SK-MEL-5 (cell line): ENCODE results near the gene PNMA1. TPM values are rescaled to one million over a fixed set of nuclear protein-coding genes. Genes with fewer than 3 reads are reported as not detected.

Experiments
- DNase-seq: peaks from one replicate; pipeline ENCODE4 v3.0.0-alpha.2; 2016; ENCODE audit warnings: low read depth, low spot score
- in situ Hi-C: cut with HindIII; loops from 2 replicates; pipeline ENCODE4 v1.10.0; 2016; ENCODE audit warnings: low sequenced_read_pairs, high pct_unique_total_duplicates, low pct_unique_long_range_greater_than_20kb
- total RNA-seq: library from RNA; depleted of rRNA; stranded (reverse); fragments of >200 nt; shearing (Covaris generic); gene quantifications from 2 replicates; pipeline ENCODE4 v1.2.3, GENCODE V29; 2014

PNMA1 gene
- total RNA-seq, 1 experiment from 2014 or later = 5.3 TPM

DNA sequence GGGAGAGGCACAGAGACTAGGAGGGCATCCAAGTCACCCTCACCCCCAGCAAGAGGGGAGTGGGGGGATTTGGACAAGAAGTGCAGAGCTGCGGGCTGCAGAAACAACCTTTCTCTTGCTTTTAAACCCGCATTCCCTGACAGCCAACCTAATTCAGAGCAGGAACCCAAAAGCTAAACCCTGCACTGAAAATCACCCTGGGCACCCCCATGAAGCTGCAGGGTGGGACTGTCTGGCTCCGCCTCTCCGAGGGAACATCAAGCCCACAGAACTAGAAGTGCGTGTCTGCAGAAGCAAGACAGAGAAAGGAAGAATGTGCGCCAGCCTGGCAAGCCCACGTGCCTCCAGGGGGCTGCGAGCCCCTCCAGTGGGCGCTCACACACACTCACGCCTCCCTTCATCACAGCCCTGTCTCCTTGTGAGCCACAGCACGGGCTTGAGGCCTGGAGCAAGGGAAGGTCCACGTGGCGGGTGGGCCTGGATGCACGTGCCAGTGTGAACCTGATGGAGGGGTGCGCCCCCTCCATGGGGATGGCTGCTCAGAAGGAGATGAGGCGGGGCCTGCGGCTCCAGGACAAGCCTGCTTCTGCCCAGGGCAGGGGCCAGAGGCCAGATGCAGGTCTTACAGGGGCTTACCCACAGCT, 27.8 kb upstream of the PNMA1 start:
- no peak for DNase-seq
- in situ Hi-C loops = no loop called here

DNA sequence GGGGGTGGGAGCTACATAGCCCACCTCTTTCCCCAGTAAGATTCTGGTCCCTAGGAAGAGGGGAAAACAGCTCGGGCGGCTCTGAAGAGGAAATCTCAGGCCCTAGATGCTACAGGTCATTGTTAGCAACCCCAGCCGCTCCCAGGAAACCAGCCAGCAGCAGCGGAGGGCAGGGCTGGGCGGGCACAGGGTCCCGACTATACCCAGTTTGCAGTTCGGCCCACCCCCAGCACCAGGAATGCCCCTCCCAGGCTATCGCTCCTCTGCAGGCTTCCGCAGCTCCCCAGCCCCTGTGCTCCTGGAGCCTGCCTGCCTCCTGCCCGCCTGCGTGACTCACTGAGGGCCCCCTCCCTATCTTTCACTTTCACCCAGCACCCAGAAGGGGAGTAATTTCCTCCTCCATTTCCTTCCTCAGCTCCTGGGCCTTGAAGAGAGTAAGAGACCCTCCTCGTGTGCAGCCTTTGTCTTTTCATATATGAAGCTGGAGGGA, 27.2 kb upstream of the PNMA1 start:
- DNase-seq = no peak
- in situ Hi-C loops = no loop called here

DNA sequence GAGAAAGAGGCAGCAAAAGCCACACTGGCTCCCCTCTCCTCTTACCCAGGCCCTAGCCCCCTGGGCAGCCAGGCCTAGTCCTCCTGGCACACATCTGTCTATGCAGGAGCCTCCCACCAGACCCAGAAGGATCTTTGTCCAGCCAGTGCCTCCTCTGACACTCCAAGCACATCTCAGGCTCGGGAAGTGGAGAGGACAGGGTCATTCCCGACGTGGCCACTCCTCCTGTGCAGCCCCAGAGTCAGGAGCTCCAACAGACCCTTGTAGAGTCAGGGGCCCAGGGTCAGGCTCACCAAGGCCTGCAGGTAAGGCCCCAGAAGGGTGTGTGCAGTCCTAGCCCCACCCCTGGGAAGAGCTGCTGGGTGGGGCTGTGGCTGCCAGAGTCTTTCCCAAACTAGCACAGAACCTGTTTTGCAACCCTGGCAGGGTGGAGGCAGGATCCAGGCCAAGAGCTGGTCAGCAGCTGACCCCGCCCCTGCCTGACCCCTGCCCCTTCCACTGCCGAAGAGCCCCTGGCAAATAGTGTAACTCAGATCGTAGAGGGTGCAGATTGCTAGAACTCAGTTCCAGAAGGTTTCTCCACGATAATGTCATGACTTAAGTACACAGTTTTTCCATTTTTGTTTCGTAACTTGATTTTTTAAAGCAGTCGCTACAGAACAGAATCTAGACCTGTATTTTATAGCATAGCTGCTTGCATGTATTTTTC, 26.6 kb upstream of the PNMA1 start:
- in situ Hi-C loops = no loop called here
- DNase-seq = no peak

DNA sequence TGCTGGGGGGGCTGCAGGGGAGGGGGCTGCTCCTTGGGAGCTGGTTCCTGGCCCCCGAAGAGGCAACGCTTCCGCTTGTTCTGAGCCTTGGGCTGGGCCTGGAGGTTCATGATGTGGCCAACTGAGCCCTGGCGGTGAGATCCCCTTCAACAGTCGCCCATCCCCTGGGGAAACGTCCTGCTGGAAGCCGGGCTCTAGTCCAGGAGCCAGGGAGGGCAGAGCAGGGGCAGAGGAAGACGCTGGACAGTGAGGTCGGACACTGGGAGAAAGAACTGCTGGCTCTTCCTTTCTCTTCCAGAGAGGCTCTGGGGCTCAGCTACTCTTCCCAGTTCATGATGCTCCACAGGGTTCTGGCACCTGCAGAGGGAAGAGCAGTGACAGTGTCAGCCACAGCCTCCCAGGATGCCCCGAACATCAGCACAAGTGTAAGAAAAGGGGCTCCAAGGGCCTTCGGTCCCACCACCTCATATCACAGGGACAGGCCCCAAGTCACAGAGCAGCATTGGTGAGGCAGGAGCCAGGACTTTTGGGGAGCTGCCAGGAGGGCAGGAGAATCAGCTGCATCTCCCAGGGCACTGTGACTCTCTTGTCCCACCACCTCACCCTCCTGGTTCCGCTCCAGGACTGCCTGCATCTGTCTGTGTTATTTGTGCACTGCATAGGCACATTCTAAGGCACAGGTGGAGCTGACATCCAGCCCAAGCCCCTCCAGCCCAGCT, 25.9 kb upstream of the PNMA1 start:
- DNase-seq = no peak
- in situ Hi-C loops = no loop called here

DNA sequence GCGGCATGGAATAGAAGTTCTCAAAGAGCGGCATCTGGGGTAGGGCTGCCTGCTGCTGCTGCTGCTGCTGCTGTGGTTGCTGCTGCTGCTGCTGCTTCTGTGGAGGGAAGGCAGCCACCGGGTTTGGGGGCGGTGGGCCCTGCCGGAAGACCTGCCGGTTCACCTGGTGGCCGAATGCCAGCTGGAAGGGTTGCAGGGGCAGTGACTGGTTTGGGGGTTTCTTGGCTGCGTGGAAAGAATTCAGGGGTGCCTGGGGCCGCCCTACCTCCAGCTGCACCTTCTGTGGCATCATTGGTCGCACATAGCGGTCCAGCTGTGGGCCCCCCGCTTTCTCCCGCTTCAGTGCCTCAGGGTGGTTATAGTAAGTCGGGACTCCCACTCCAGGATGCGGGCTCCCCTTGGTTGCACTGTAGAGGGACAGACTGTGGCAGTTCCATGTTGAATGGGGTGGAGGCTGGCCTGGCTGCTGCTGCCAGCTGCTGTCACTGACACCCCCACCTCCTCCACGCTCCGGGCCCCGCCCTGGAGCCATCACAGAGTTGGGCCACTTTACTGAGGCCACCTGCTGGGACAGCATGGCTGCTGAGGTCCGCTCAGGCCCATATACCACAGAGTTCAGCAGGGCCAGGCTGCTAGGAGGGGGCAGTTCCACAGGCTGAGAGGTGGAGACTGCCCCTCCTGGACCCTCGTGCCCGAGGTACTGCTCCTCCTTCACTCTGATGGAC, 25.2 kb upstream of the PNMA1 start:
- no peak for DNase-seq
- in situ Hi-C loops = no loop called here

DNA sequence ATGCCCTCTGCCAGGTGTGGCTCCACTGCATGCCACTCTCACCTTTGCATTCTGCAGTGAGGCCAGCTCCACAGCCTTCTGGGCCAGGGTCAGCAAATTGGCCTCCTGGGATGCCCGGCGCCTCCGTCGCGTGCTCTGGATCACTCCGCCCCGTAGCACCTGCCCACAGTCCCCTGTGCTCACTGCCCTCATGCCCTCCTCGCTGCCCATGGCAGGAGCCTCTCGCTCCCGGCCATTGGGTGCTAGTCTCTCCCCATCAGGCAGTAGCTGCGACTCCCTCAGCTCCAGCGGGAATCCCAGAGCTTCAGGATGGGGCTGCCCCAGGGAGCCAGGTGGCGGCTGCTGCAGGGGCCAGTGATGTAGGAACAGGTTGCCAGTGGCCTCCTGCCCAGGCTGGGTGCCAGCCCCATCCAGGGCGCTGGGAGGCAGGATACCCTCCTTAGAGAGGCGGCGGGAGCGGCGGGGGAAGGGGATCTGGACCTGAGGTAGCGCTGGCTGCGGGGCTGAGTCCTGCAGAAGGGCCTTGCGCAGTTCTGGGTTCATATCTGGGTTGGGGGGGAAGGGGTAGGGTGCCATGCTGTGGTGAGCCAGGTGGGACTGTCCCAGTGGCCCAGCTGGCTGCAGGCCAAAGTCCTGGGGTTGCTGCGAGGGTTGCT, 24.5 kb upstream of the PNMA1 start:
- in situ Hi-C loops = no loop called here

DNA sequence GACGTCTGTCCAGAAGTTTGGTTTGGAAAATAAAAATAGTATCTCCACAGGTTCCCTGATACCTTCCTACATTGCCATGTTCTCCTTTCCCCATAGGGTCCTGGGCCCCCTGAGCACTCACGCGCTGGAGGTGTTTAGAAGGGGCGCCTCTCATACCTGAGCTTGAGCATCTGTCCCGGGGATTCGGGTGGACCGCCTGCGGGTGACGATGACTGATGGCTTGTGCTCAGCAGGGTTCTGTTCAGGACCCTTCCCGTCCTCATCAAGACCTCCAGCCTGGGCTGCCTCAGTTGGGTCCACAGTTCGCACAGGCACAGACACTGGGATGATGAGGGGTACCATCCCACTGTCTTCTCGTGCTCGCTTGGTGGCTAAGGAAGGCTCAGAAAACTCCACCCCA, 22.7 kb upstream of the PNMA1 start:
- in situ Hi-C loops = no loop called here

More for the DNA sequence above, 24.5 kb upstream of the PNMA1 start:
- no peak for DNase-seq

DNA sequence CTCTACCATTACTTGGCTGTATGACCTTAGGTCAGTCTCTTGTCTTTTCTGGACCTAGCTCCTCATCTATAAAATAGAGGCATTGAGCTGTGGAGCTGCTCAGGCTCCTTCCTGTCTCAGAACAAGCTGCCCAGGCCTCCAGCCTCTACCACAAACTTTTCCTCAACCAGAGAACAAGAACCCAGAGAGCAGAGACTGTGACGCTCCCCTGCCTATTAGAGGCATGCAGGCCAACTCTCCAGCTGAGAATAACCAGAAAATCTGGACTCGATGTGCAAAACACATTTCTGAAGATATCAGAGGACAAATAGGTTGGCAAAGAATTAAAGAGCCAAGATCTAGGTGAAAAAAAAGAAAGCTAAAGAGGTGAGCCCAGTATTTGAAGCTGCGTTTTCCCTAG, 17.8 kb upstream of the PNMA1 start:
- in situ Hi-C loops = no loop called here
- no peak for DNase-seq

More for the DNA sequence above, 22.7 kb upstream of the PNMA1 start:
- DNase-seq = no peak

DNA sequence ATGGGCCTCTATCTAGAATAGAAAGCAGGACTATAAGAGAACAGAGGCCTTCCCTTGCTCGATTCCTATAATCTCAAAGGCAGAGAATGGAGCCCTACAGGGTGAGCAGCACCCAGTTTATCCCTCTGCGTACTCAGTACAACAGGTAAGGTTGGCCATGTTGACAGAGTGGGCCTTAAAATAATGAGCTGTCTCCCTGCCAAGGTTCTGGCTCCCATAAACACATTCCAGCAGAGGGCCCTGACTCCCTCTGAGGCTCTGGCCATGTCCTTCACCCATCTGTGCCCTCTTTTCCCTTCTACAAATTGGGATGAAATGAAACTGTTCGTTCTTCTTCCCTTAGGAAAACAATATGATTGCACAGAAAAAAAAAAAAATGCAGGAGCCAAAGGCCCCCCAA, 16.9 kb upstream of the PNMA1 start:
- in situ Hi-C loops = no loop called here
- DNase-seq = no peak

DNA sequence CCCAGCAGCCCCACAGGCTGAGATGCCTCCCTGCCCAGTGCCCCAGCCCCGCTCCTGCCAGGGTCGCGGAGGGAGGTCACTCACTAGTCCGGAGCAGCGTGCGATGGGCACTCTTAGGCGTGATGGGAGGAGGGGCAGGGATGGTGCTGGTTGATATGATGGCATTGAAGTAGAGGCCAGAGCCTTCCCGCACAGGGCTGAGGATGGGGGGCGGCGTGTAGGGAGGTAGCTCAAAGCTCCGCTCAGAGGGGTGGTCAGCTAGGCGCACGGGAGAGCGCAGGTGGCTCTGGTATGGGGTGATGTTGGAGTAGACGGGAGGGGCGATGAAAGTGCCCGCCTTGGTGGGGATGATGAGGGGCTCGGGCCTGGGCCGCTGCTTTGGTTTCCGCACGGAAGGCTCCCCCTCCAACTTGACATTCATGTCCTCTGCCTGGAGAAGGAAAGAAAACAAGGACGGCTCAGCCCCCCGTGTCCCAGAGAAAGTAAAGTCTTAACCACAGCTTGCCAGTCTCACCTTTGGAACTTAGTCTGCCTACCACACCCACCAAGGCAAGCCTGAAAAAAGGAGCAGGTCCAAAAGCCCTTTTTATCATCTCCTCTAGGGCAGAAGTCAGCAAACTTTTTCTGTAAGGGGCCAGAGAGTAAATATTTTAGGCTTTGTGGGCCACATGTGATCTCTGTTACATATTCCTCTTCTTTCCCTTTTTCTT, 15.5 kb upstream of the PNMA1 start:
- in situ Hi-C loops = no loop called here

DNA sequence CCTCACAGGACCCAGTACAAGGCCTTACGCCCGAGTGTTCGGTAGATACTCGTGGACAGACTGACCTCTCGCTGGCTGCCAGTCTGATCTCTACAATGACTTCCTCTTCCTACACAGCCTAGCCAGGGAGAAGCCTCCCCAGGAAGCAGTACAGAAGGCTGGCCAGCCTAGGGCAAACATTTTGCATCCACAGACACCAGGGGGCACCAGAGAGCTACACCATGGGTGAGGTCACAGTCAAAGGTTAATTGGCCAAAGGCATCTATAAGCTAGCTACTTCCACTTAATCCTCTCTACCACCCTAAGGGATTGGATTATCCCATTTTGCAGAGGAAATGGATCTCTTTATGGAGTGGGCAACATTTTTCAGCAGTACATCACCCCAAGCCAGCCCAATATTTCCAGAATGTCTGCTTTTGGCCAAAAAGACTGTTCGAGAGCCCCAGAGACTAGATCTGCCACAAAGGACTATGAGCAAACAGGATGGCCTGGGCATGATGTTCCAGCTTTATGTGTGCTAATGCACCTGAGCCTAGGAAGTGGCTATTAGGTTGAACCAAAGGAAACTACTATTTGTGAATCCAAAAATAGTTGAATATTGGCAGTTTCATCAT, 14.6 kb upstream of the PNMA1 start:
- in situ Hi-C loops = no loop called here
- peak; percentile 87 for DNase-seq

More for the DNA sequence above, 15.5 kb upstream of the PNMA1 start:
- no peak for DNase-seq

DNA sequence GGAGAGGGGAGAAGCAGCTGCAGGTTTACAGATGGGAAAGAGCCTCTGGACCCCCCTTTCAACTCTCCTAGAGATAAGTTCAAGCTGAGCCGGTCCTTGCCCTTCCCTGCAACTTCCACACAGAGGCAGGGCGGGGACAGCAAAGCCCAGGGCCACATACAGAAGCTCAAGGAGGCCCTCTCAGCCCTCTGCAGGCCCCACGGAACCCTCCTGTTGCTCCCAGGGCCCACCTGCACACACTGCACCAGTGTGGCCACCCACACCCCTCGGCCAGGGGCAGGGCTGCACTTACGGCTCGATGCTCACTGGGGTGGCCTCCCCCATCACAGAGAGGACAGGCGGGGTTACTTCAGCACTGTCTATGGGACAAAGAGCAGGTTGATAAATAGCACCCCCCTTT, 13.0 kb upstream of the PNMA1 start:
- no peak for DNase-seq
- in situ Hi-C loops = no loop called here

DNA sequence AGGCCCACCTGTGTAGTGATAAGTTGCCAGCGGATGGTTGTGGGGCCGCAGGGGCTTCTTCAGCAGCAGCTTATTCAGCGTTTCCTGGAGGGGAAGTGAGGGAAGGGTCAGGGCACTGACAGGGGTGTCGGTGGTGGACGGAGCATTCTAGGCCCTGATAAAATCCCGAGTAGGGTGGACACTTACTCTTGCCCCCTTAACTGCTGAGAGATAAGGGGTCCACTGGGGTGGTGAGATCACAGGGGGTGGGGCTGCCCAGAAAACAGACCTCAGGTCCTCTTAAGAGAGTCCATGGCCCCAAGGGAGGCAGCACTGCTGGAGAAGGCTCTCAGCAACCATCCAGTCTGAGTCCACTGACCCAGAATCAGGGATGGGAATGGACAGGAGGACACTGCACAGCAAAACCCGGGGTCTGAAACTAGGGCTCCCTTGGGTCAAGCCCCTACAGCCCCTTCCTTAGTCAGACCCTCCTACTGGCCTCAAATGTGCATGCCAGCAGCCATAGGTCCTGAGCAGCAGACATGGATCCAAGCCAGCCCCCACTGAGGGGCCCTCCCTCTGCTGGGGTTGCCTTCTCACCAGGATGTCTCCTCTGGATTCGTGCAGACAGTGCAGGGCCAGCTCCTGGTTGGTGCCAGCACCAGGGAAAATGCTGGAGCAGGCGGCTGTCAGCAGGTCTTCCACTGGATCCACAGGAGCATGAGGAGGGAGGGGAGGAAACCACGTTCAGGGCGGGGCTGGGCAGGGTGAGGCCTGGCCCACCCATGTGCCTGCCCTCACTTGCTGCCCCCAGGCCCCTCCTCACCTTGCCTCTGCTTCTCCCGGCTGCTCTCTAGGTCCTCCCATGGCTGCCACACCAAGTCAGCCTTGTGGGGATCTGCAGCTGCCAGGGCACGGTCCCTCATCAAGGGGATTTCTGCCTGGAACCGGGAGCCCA, 12.1 kb upstream of the PNMA1 start:
- no peak for DNase-seq
- in situ Hi-C loops = no loop called here

DNA sequence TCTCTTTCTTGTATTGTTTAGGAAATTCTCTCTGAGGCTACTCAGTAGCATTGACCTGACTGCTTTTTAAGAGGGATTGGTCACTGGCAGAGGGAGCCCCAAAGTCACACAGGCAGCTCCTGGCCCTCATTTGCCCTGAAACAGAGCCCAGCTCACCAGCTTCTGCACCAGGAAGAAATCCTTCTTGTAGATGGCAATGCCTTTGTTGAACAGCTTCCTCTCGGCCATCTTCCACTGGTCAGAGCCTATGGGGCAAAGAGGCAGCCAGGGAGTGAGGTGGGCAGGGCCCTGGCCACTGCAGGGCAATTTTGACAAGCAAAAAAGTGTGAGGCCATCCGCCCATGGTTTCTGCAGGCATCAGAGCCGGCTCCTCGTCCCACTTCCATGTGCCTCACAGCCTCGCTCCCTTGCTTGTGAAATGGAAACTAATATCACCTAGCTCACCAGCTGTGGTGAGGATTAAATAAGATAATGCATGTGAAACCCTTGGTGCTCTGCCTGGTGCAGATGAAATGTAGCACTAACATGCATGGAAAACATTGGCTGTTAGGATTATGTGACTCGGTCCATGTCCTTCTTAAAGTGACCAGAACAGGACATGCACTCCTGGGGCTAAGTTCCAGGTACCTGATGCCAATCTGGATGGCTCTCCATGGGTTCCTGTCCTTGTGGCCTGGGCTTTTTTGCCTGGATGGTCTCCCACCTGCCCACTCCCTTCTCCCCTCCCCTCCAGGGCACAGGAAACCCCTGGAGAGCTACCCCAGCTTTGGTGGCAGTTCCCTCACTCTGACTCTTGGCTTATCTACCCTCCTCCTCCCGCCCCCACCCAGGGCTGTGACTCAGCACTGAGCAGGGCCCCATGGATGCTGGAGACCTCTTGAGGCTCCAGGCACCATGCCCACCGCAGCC, 11.2 kb upstream of the PNMA1 start:
- DNase-seq = no peak
- in situ Hi-C loops = no loop called here

DNA sequence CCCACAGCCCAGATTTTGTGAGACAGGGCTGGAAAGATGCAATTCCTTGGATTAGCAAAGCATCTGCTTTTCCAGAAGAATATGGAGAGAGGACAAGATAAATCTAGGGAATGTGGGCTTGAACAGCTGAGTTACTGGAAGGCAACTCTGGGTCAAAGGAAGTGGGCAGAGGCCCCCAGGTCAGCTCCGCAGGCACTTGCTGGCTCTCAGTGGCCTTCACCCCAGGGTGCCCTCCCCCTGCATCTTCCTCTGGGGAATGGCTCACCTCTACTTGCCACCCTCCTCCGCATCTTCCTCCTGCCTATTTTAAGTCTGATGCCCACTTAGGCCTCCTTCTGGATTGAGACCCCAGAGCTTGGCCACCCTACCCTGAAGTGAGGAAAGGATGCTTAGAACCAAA, 10.5 kb upstream of the PNMA1 start:
- in situ Hi-C loops = no loop called here
- DNase-seq = no peak
